COR-L47 (cell line): Measurements from ENCODE around the gene ARID5A.

Experiments
- DNase-seq: peaks from one replicate; lab custom pipeline; 2025; lab: John Stamatoyannopoulos, UW

The ARID5A gene

DNA sequence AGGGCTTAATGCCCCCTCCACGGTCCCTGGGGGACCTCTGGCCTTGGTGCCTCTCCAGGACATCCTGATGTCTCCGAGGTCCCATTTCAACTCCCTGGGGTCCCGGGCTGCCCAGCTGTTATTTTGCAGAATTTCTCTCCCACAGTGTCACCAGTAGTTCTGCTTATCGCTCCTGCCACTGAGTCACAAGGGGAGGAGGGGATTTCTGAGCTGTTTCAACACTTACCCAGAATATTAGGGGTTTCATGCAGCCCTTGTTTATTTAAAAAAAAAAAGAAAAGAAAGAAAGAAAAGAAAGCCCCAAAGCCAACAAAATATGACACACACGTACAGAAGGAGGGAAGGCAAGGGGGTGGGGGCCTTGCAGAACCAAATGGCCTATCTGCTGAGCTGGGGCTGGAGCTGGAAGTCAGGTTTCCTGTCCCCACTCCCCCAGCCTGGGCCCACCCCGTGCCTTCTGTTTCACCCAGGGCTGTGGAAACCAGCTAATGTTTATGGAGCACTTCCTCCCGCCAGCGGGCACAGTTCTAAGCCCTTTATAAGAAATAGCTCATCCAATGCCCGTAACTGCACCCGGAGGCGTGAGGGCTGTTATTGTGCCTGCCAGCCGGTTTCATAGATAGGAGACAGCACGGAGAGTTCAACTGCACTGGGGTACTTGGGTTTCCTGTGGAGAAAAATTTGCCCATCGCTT lies 8.4 kb upstream of the ARID5A start:
- DNase-seq: no peak

GRCh38 chr2:96528700-96529375 lies 7.7 kb upstream of the ARID5A start:
- no peak for DNase-seq

DNA sequence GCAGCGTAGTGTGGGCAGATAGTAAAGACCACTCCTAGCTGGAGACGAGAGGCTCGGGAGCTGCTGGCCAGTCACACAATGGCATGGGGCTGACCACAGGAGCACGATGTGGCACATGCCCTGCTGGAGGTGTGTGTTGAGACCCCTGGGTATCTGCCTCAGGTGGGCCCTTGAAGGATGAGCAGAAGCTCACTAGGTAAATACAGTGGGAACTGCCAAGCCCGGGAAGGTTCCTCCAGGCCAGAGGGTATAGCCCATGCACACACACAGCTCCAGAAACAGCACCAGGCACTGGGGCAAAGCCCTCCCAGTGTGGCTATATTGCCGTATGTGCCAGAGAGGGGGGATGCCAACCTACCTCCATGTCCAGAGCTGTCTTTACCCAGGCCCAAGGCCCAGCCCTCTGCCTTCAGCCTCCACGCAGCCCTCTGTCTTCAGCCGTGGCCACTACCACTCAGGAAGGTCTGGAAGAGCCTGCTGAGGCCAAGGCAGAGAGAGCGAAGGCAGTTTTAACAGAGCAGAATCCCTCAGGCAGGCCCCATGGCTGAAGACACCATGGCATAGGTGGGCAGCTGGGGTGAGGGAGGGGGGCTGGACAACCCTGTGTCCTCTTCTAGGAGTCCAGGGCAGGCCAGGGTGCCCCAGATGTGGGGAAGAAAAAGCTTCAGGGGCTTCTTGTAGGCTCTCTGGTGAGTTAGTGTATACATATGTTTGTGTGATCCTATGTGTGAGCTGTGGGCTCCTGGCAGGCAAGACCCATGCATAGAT lies 7.0 kb upstream of the ARID5A start:
- no peak for DNase-seq

DNA sequence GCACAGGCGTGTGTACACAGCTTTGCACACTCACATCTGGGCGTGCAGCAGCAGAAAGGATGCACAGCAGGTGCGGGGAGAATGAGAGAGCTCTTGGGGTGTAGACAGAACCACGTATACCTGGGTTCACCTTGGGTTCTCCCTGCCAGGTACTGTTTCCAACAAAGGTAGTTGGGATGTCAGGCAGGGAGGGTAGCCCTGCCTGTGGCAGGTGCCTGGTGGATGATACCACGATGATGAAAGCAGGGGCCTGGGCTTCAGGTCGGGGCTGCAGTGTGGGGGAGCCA lies 6.5 kb upstream of the ARID5A start:
- no peak for DNase-seq

DNA sequence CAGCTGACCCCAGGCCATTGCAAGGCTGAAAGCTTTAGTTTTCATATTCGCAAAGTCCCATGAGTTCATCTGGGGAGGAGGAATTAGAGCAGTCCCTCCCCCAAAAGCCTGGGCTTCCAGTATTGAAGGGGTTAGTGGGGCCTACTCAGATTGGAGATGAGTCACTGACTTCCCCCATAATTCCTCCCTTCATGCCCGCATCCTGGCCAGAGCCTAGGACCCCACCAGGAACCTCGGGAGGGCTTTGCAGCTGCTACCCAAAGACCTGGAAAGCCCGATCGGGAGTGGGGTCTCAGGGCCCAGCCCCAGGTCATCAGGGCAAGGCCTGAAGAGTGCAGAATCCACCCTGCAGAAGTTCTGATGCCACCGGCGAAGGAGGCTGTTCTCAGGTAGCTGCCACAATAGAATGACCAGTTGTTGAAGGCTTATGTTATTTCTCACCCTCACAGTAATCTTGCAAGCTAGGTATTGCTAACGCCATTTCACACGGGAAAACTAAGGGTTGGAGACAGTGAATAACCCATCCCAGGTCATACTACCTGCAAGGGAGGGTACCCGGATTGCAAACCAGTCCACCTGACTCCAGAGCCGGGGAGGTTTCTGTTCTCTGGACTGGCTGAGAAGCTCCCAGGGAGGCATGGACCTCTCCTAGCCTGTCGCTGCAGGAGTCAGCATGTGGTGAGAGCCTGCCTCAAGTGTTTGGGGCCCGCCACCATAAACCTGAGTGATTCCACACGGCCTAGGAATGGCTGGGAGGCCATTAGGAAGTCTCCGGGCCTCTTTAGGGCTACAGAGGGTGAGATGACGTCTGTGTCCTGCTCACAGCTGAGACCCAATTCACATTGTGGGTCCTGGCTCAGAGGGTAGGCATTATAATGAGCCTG lies 5.8 kb upstream of the ARID5A start:
- no peak for DNase-seq

GRCh38 chr2:96531366-96531765 lies 5.2 kb upstream of the ARID5A start:
- DNase-seq: no peak

GRCh38 chr2:96531872-96532505 lies 4.6 kb upstream of the ARID5A start:
- peak; percentile 94 for DNase-seq

GRCh38 chr2:96532641-96533291 lies 3.8 kb upstream of the ARID5A start:
- no peak for DNase-seq

DNA sequence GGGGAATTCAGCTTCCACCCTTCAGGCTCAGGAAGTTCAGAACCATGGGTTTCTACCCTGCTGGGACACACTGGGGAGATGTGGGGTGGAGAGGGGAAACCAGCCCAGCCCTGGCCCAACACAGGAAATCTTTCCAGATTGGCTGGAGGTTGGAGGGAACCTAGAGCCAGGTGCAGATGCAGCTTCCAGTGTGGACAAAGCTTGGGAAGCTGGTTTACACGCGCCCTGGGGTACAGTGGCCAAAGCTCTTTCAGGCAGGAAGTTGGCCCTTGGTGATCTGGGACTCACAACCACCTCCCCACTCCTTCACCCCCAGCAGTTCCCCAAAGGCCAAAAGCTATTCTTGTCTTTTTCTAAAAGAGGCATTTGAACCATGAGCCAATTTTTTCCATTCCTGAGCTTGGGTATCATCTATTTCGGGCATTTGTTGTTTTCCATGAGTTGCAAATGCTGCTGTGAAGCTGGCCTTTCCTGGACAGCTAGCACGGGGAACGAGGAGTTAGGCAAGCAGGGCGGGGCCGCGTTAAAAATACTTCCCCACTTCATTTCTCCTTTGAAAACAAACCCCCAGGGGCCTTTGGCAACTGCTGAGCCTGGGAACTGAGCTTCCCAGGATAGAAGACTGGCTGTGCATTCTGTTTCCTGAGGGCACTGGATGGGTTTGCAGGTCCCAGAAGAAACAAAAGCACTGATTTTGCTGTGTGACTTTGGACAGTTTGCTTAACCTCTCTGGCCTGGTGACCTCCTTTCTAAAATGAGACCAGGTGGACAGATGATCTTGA lies 3.1 kb upstream of the ARID5A start:
- DNase-seq: no peak

- DNase-seq: no peak
These were observed 2.4 kb upstream of the ARID5A start for GRCh38 chr2:96534141-96534540.

DNA sequence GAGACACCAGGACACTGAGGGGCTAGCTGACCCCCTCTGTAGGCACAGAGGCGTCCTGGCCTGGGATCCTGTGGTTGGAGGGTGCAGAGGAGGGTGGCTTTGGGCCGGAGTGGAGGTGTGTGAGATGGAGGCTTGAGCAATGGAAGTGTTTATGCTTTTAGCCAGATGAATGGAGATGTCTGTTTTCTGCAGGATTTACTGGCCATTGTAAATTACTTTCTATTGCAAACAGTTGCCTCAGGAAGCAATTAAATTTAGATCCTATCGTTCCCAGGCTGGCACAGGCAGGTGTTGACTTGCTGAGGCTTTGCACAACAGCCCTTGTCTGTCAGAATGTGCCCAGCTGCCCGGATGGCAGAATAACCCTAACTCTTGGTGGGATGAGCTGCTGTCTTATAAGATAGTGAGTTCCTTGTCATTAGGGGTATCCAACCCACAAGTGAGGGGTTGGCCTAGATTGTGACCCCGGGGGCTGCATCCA lies 1.8 kb upstream of the ARID5A start:
- DNase-seq: peak; percentile 48

DNA sequence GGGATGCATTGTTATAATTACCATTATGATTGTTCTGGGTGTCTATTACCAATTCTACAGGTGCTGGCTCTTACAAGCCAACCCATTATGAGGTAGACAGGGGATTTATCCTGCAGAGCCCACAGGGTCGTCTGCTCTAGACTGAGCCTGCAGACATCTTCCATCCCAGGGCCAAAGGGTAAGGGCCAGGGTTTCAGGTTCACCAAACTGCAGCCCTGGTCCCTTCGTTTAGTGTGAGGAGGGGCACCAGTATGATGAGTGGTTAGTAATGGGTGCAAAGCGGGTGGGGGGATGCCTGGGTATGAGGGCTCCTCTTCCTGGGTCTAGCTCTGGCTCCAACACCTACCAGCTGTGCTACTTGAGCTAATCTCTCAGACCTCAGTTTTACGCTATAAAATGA lies 1.2 kb upstream of the ARID5A start:
- no peak for DNase-seq

DNA sequence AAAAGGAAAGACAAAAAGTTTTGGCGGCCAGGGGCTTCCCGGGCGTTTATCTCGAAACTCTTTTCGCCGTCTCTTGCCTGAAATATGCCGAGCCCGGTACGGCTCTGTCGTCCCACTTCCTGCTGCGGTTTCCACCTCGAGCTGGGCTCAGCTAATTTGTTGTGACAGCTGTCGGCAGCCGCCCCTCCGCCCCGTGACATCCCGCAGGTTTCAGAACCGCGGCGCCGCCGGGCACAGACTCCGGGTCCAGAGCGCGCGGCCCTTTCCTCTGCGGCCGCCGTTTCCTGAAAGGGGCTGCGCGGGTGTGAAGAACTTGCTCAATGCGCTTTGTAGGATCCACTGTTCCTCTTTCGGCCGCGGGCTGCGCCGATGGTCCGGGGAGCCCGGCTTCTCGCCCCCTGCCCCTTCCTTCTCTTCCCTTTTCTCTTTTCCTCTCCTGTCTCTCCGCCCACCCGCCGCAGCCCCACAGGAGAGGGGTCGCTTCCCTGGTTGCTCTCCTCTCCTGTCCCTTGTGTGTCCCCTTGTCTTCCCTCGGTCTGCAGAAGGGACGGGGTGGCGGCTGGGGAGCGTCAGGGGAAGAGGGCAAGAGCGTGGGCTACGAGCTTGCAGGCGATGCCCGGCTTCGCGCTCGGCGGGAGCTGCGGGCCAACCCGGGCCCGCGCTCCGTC lies 648 bp downstream of the ARID5A start:
- peak; percentile 25 for DNase-seq

- DNase-seq: no peak
These were observed 1.4 kb downstream of the ARID5A start for GRCh38 chr2:96537734-96538486.

DNA sequence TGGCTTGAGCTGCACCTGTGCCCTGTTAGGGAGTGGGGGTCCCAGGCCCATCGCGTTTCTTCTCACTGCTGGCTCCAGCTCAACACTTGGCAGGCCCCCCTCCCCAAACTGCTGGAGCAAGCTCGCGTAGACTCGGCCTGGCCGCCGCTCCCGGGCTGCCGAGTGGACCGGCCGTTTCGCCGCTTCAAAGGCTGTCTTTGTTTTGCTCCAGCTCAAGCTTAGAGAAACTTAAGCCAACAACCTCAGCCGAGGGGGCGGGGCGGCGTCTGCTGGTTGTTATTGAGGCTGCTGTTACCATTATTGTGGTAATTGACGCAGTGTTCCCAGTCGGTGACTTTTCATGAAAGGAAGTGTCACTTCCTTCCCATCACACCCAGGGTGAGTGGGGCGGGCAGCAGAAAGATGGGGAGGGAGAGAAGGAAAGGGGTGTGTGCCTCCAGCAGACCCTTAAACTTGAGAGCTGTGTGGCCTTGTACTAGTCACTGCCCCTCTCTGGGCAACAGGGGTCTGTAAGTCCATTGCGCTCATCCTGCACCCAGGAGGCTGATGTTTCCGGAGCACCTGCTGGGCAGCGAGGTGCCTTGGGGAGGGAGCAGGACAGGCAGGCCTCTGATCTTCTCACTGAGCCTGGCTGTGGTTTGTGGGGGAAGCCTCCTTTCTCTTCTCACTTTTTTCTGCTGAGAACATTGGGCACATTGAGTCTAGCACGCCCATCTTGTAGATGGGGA lies 2.1 kb downstream of the ARID5A start:
- DNase-seq: no peak

DNA sequence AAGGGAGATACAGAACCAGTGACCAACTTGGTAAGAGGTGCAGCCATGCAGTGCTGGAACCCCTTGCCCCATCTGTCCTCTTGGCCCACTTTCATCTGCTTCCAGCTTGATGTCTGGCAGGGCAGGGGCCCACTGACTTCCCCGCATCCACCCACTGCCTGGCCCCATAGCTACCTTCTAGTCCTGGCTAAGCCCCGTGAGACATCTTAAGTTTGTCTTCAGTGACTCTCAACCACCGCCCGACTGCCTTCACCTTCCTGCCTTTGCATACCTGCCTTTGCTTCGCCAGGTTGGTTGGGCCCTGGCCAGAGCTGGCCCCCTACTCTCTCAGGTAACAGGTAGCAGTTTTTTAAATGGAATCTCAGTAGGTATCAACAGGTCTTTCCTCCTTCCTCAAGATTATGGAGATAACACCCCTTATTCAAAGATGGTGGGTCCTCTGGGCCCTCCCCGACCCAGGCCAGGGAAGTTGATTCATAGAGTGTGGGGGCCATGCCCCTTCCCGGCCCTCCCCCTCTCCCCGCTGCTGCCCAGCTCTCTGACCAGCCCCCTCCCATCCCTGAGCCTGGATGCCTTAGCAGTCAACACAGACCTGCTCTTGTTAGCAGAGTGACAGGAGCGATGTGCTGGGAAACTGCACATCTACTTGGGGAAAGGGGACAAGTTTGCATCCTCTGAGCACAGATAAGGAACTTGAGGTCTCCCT lies 2.8 kb downstream of the ARID5A start:
- DNase-seq: no peak

DNA sequence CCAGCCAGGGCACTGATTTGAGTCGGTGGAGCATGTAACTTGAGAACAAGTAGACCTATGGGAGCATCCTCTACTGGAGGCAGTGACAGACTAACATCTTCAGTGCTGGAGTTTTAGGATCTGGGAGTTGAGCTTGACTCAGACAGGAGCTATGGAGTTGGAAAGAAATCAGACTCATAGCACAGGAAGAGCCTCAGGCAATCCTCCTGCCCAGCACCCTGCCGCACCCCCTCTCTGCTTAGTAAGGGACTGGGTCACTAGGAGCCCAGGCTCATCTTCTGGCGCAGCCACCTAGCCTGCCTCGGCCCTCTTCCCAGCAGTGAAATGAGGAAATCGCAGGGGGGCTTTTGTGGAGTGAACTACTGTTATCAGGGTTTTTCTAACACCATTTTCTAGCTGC lies 3.6 kb downstream of the ARID5A start:
- no peak for DNase-seq
